Stomach smooth muscle (tissue), 2 donors: ENCODE results near the gene GPR37.
A peak's percentile ranks its signal among the peaks of the same experiment; 100 is the strongest.

ENCODE experiments used
- H3K27ac ChIP-seq: one replicate; pipeline ENCODE4 v1.7.0; 2013; ENCODE audit warnings: mild to moderate bottlenecking, low read length, inconsistent platforms
- H3K27me3 ChIP-seq, 2 donors: one replicate each; pipeline ENCODE4 v1.7.0; 2013; ENCODE audit warnings: low read length in 2 of 2; ENCODE audit not compliant: insufficient read depth in 2 of 2, control insufficient read depth in 1 of 2
- H3K36me3 ChIP-seq, 2 donors: one replicate each; pipeline ENCODE4 v1.7.0; 2013; ENCODE audit warnings: low read length in 2 of 2; ENCODE audit not compliant: control insufficient read depth in 2 of 2, insufficient read depth in 2 of 2
- H3K4me1 ChIP-seq: one replicate; pipeline ENCODE4 v1.7.0; 2013; ENCODE audit warnings: low read length; ENCODE audit not compliant: control insufficient read depth, insufficient read depth
- H3K4me3 ChIP-seq, 2 donors: one replicate each; pipeline ENCODE4 v1.7.0; 2013; ENCODE audit warnings: low read length in 2 of 2
- H3K9ac ChIP-seq, 2 donors: one replicate each; pipeline ENCODE4 v1.7.0; 2013; ENCODE audit warnings: low read length in 2 of 2, mild to moderate bottlenecking in 1 of 2
- H3K9me3 ChIP-seq, 2 donors: one replicate each; pipeline ENCODE4 v1.7.0; 2013; ENCODE audit warnings: low read length in 2 of 2; ENCODE audit not compliant: control insufficient read depth in 2 of 2
- donor health status: healthy.
- donor health status: Pancreatic carcinoma.

GPR37 gene

DNA sequence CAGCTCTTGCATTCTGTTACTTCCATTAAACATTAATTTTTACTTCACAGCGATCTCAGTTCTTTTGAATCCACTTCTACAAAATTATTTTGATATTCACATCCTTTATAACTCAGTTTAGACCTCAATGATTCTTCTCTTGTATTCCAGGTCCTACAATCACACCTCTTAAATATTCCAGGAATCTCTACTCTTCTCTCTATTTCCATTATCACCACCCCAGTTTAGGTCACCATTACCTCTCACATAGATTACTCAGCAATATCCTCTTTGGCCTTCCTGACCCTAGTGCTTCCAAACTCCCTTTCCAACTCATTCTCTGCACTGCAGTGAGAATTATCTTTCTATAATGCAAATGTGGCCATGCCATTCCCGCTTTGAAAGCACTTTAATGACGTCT, 27.1 kb upstream of the GPR37 start:
- Histone ChIP-seq H3K4me1 (no peaks in the 10 kb centered on the region), H3K36me3 (no peaks in the 10 kb centered on the region), H3K27ac (no peak overlapping the region), H3K27me3 (no peaks in the 10 kb centered on the region), H3K4me3 (no peak overlapping the region), H3K9ac (no peak overlapping the region), H3K9me3 (no peaks in the 10 kb centered on the region)

DNA sequence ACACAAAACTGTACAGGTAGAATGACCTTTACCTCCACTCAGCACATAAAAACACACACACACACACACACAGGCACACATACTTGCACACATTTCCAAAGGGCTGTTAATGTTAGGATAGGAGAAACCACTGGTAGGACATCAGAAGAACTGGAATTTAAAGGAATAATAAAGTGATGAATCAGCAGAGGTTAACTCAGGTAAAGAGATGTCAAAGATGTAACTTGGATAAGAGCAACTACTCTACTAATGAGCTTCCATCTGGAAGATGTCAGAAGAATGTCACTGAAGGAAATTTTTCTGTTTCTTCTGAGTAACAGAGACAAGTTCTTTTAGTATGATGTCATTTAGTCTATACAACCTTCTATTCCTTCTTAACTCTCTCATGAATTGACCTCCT, 26.4 kb upstream of the GPR37 start:
- Histone ChIP-seq H3K9ac (no peak overlapping the region), H3K36me3 (no peaks in the 10 kb centered on the region), H3K27me3 (no peaks in the 10 kb centered on the region), H3K4me1 (no peaks in the 10 kb centered on the region), H3K9me3 (no peaks in the 10 kb centered on the region), H3K27ac (no peak overlapping the region), H3K4me3 (no peak overlapping the region)

DNA sequence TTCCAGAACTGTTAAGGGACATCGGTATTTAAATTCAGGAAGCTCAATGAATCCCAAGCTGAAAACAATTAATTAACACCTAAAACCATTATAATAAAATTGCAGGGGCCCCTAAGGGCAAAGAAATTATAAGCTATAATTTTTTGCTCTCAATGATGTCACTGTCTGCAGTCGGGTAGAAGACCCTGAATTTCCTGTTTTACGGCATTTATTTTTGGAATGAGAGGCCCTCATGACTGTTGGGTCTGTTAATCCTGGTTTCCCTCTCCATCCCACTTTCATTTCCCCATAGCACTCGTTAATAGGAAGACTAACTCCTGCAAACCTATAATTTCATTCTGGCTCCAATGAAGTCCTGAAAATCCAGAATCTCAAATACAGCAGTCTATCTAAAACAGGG, 25.8 kb upstream of the GPR37 start:
- Histone ChIP-seq H3K4me1 (no peaks in the 10 kb centered on the region), H3K9ac (no peak overlapping the region), H3K27me3 (no peaks in the 10 kb centered on the region), H3K9me3 (no peaks in the 10 kb centered on the region), H3K27ac (no peak overlapping the region), H3K36me3 (no peaks in the 10 kb centered on the region), H3K4me3 (no peak overlapping the region)

DNA sequence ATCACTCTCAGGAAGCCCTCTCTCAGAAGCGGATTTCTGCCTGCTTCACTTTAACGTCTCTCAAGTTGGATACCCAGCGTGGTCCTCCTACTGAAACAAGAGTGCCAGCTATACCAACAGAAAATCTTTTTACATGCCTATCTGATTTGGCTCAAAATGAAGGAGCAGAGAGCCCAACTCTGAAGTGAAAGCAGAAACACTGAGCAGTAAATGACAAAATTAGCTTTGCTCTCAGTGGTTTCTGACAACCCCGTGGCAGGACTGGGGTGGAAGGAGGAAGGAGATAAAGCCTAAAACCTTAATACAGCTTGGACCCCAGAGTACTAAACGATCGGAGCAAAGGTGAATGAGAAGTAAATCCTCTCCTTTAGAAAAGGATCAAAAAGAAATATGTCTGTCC, 25.1 kb upstream of the GPR37 start:
- Histone ChIP-seq H3K9ac (no peak overlapping the region), H3K27ac (no peak overlapping the region), H3K27me3 (no peaks in the 10 kb centered on the region), H3K36me3 (no peaks in the 10 kb centered on the region), H3K4me1 (no peaks in the 10 kb centered on the region), H3K9me3 (no peaks in the 10 kb centered on the region), H3K4me3 (peak overlapping the region in 1 of 2 donors; percentile 1)

DNA sequence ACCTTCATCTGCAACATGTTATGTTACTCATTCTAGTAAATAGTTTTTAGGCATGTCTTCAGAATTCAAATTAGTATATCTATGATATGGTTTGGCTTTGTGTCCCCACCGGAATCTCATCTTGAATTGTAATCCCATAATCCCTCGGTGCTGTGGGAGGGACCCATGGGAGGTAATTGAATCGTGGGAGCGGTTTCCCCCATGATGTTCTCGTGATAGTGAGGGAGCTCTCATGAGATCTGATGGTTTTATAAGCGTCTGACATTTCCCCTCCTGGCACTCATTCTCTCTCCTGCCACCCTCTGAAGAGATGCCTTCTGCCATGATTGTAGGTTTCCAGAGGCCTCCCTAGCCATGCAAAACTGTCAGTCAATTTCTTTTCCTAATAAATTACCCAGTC, 20.4 kb upstream of the GPR37 start:
- Histone ChIP-seq H3K4me3 (no peak overlapping the region), H3K4me1 (no peaks in the 10 kb centered on the region), H3K9ac (no peak overlapping the region), H3K27me3 (no peaks in the 10 kb centered on the region), H3K9me3 (no peaks in the 10 kb centered on the region), H3K27ac (no peak overlapping the region), H3K36me3 (no peaks in the 10 kb centered on the region)

DNA sequence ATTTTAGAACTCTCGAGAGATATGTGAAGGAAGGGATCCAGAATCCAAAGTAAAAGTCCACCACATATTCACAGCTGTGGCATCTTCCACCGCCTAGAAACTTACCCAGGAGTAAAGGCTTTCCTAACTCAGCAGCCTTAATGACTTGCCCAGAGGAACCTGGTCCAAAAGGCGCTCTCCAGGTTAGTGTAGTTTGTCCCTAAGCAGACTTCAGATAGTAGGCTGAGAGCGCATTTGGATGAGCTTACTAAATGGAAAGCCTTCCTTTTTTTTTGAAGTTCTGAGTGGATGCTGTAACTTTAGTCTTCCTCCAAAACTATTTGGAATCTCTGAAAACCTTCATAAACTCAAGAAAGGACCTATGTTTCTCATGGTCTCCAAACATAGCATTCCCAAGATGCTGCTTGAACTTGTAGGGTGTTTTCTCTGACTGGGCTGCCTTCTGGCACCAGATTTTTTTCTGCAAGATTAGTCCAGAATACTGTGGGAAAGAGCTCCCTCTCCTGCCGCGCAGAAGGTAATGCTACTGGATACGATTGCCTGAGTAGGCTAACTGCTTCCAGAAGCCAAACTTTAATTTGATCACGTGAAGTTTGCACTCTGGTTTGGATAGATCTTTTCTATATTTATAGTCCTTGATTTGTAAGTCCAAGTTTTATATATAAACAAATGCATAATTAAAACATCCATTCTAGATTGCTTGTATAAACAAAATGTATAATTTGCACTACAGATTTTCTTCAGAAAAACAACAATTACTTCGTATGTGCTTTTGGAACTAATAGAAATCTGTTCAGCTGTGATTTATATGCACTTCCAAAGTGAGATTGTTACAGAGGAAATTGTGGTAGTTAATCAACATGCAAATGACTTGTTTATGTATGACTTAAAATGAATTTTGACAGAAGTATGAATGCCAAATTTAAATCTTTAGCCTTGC, 19.6 kb upstream of the GPR37 start:
- Histone ChIP-seq H3K27me3 (no peaks in the 10 kb centered on the region), H3K9me3 (no peaks in the 10 kb centered on the region), H3K4me3 (no peak overlapping the region), H3K9ac (no peak overlapping the region), H3K27ac (no peak overlapping the region), H3K36me3 (no peaks in the 10 kb centered on the region), H3K4me1 (no peaks in the 10 kb centered on the region)

DNA sequence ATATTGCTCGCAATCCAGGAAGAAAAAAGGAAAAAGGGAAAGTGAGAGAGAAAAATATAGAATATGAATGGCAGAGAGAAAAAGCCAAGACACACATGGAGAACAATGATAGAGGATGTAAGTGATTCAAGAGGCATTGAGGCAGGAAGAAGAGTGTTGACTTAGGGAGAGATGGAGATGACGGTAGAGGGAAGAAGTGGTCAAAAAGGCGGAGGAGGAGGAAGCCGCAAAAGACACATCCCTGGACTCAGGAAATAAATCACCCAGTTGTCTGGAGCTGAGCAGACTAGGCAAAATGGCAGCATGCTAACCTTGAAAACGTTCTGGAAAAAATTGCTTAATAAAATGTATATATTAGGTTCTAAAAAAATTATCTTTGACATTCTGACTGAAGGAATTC, 17.7 kb upstream of the GPR37 start:
- no peaks in the 10 kb centered on the region for H3K9me3 ChIP-seq
- H3K4me1 ChIP-seq, result no peaks in the 10 kb centered on the region
- no peak overlapping the region for H3K9ac ChIP-seq
- no peak overlapping the region for H3K27ac ChIP-seq
- no peak overlapping the region for H3K4me3 ChIP-seq
- H3K36me3 ChIP-seq, result no peaks in the 10 kb centered on the region
- no peaks in the 10 kb centered on the region for H3K27me3 ChIP-seq

DNA sequence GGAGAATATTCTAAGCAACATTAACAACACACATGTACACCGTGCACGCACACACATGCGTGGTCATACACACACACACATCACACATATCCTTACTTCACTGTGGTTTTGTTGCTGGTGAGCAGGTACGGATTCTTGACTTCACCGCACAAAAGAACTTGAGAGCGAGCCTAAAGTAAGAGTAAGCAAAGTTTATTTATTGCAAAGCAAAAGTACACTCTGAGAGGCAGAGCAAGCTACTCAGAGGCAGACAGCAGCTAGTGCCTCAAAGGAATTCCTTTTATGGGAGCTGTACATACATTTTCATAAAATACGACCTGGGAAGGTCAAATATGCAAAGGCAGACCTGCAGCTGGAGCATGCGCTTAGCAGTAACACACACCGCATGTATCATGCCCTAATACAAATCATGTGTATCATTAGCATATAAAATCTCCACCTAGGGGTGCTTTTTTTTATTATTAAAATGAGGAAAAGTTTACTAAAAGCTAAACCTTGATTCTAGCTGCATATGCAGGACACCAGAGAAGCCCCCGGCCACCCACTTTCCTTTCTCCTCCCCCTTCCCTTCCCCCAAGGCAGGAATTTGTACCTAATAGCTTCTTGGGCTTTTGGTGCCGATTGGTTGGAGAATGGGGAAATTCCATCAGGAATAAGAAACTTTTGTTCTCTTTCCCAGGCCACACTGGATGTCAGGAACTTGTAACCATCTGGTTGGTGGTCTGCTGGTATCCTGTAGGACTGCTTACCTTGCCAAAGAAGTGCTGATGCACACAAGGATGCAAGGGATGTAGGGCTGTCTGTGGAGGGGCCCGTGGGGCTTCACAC, 16.5 kb upstream of the GPR37 start:
- no peaks in the 10 kb centered on the region for H3K9me3 ChIP-seq
- no peaks in the 10 kb centered on the region for H3K36me3 ChIP-seq
- no peak overlapping the region for H3K4me3 ChIP-seq
- no peak overlapping the region for H3K27ac ChIP-seq
- H3K9ac ChIP-seq, result no peak overlapping the region
- H3K27me3 ChIP-seq, result no peaks in the 10 kb centered on the region
- H3K4me1 ChIP-seq, result no peaks in the 10 kb centered on the region

DNA sequence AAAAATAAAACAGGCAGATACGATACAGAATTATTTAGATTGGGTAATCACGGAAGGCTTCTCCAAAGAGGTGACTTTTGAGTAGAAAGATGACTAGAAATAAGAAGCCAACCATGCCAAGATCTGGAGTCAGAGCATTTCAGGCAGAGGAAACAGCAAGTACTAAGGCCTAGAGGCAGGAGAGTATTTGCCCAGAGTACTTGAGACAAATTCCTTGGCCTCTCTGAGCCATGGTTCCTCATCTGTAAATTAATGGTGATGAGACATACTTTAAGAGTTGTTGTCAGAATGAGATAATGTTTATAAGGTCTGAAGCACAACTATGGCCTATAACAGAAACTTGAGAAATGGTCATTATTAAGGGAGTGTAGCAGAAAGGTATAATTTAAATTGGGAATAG, 15.8 kb upstream of the GPR37 start:
- Histone ChIP-seq H3K4me1 (no peaks in the 10 kb centered on the region), H3K27me3 (no peaks in the 10 kb centered on the region), H3K27ac (no peak overlapping the region), H3K9me3 (no peaks in the 10 kb centered on the region), H3K4me3 (no peak overlapping the region), H3K36me3 (no peaks in the 10 kb centered on the region), H3K9ac (no peak overlapping the region)

DNA sequence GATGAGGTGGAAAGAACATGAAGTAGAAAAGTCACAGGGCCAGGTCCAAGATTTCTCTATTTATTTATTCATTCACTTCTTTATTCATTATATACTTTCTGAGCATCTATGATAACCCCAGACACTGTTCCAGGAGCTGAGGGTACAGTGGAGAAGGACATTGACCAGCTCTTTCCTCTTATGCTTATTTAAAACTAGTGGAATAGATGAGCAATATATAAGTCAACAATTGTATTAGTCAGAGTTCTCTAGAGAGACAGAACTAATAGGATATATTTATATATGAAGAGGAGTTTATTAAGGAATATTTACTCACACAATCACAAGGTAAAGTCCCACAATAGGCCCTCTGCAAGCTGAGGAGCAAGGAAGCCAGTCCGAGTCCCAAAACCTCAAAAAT, 15.0 kb upstream of the GPR37 start:
- Histone ChIP-seq H3K27me3 (no peaks in the 10 kb centered on the region), H3K36me3 (no peaks in the 10 kb centered on the region), H3K9me3 (no peaks in the 10 kb centered on the region), H3K27ac (no peak overlapping the region), H3K9ac (no peak overlapping the region), H3K4me1 (no peaks in the 10 kb centered on the region), H3K4me3 (no peak overlapping the region)

DNA sequence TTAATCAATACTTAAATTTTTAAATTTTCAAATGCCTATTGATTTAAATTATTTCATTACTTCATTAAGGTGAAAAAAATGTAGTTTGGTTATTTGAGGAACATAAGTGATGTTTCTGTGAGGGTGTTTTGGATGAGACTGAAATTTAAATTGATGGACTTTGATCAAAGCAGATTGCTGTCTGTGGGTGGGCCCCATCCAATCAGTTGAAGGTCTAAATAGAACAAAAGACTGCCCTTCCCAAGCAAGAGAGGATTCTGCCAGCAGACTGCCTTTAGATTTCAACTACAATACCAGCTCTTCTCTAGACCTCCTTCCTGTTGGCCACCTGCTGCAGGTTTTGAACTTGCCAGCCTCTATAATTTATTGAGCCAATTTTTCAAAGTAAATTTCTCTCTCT, 14.5 kb upstream of the GPR37 start:
- H3K27me3 ChIP-seq, result no peaks in the 10 kb centered on the region
- no peaks in the 10 kb centered on the region for H3K4me1 ChIP-seq
- no peaks in the 10 kb centered on the region for H3K36me3 ChIP-seq
- no peak overlapping the region for H3K9ac ChIP-seq
- no peaks in the 10 kb centered on the region for H3K9me3 ChIP-seq
- H3K4me3 ChIP-seq, result no peak overlapping the region
- H3K27ac ChIP-seq, result no peak overlapping the region
